ENCODE measurements around the gene CFAP65. TPM values are rescaled to one million over a fixed set of nuclear protein-coding genes. Genes with fewer than 3 reads are reported as not detected.

The CFAP65 gene
- total RNA-seq, 1 donor from 2014 or later = 0.18 TPM

- DNase-seq (ENCODE audit: low spot score) = no peak
- ATAC-seq = no peak
- intact Hi-C loops (cut with DNase I) = no loop called here
Measured at GRCh38 chr2:219020604-219021365, 20.5 kb downstream of the CFAP65 start.

- intact Hi-C loops (cut with DNase I) = no loop called here
- DNase-seq (ENCODE audit: low spot score) (no peak), ATAC-seq (no peak)
Measured at GRCh38 chr2:219019436-219019835, 21.9 kb downstream of the CFAP65 start.

GRCh38 chr2:219018726-219019125, 22.6 kb downstream of the CFAP65 start:
- intact Hi-C loops (cut with DNase I) = no loop called here
- no peak for ATAC-seq
- DNase-seq (ENCODE audit: low spot score) = no peak

- DNase-seq (ENCODE audit: low spot score) (no peak), ATAC-seq (no peak)
- intact Hi-C loops (cut with DNase I) = no loop called here
Measured at GRCh38 chr2:219018286-219018685, 23.0 kb downstream of the CFAP65 start.

- DNase-seq (ENCODE audit: low spot score) = no peak
- intact Hi-C loops (cut with DNase I) = no loop called here
- no peak for ATAC-seq
Measured at GRCh38 chr2:219017201-219017931, 23.9 kb downstream of the CFAP65 start.

GRCh38 chr2:219016721-219017120, 24.6 kb downstream of the CFAP65 start:
- DNase-seq (ENCODE audit: low spot score) = no peak
- intact Hi-C loops (cut with DNase I) = no loop called here
- no peak for ATAC-seq

GRCh38 chr2:219010873-219011272, 30.4 kb downstream of the CFAP65 start:
- ATAC-seq (no peak), DNase-seq (ENCODE audit: low spot score) (no peak)
- intact Hi-C loops (cut with DNase I) = no loop called here

- ATAC-seq (peak; percentile 24), DNase-seq (ENCODE audit: low spot score) (no peak)
- intact Hi-C loops (cut with DNase I) = no loop called here
Measured at GRCh38 chr2:219010162-219010756, 31.1 kb downstream of the CFAP65 start.

- intact Hi-C loops (cut with DNase I) = no loop called here
- DNase-seq (ENCODE audit: low spot score) (no peak), ATAC-seq (no peak)
Measured at GRCh38 chr2:219009294-219009693, 32.0 kb downstream of the CFAP65 start.

- no peak for DNase-seq (ENCODE audit: low spot score)
- intact Hi-C loops (cut with DNase I) = no loop called here
- ATAC-seq = no peak
Measured at GRCh38 chr2:219003979-219004378, 37.3 kb downstream of the CFAP65 start.

- no peak for DNase-seq (ENCODE audit: low spot score)
- no peak for ATAC-seq
- intact Hi-C loops (cut with DNase I) = no loop called here
Measured at GRCh38 chr2:219003267-219003634, 38.1 kb downstream of the CFAP65 start.

- ATAC-seq (no peak), DNase-seq (ENCODE audit: low spot score) (no peak)
- intact Hi-C loops (cut with DNase I) = no loop called here
Measured at GRCh38 chr2:219002395-219003266, 38.7 kb downstream of the CFAP65 start.

- ATAC-seq (no peak), DNase-seq (ENCODE audit: low spot score) (no peak)
- intact Hi-C loops (cut with DNase I) = no loop called here
Measured at GRCh38 chr2:219001577-219002394, 39.5 kb downstream of the CFAP65 start.

- intact Hi-C loops (cut with DNase I) = no loop called here
- no peak for ATAC-seq
- DNase-seq (ENCODE audit: low spot score) = no peak
Measured at GRCh38 chr2:219001100-219001576, 40.2 kb downstream of the CFAP65 start.

- no peak for ATAC-seq
- DNase-seq (ENCODE audit: low spot score) = no peak
- intact Hi-C loops (cut with DNase I) = no loop called here
Measured at GRCh38 chr2:219000569-219000960, 40.8 kb downstream of the CFAP65 start.

- DNase-seq (ENCODE audit: low spot score) = no peak
- intact Hi-C loops (cut with DNase I) = loop anchor here (10.0 kb wide), 1 partner anchor 155 kb away; no protein-coding TSS in a partner anchor
- ATAC-seq = no peak
Measured at GRCh38 chr2:218999881-219000568, 41.3 kb downstream of the CFAP65 start.

GRCh38 chr2:218999021-218999880, 42.1 kb downstream of the CFAP65 start:
- intact Hi-C loops (cut with DNase I) = loop anchor here (10.0 kb wide), 1 partner anchor 156 kb away; no protein-coding TSS in a partner anchor

More at GRCh38 chr2:218999021-218999880, 42.1 kb downstream of the CFAP65 start:
- DNase-seq (ENCODE audit: low spot score) (no peak), ATAC-seq (no peak)

Measured in sciatic nerve (tissue), 2 donors.